ENCODE measurements around the gene EIF1B.

- no peak for TF ChIP-seq CTCF (IDR thresholded peaks at IDR 0.05; ENCODE audit: low read depth, low read length)
- no peak for TF ChIP-seq EZH2phosphoT487 (IDR thresholded peaks at IDR 0.05; ENCODE audit: low read depth)
Measured at GRCh38 chr3:40298075-40298474, 11.4 kb upstream of the EIF1B start.
